Psoas muscle (tissue), 8 donors: ENCODE data around the gene VPS37B. TPM values are rescaled to one million over a fixed set of nuclear protein-coding genes. Genes with fewer than 3 reads are reported as not detected.

Source experiments
- ATAC-seq, 4 donors: fragments of 200-7000 bp; cut with Tn5 transposase; one replicate each; pipeline ENCODE4 v1.9.1; 2020; ENCODE audit warnings: moderate library complexity in 3 of 4, mild to moderate bottlenecking in 2 of 4
- DNase-seq, 2 donors: peaks; one replicate each; pipeline ENCODE4 v3.0.0-alpha.2; 2020
- H3K27ac ChIP-seq: fragments of 200-600 bp; one replicate; pipeline ENCODE4 v1.8.0; 2022
- H3K27me3 ChIP-seq, 3 donors: fragments of 200-600 bp in 1 of 3; one replicate each; pipeline versions ENCODE4 v1.6.1 to v1.8.0; 2013 to 2022; ENCODE audit warnings: low read length in 2 of 3, mild to moderate bottlenecking in 2 of 3, moderate library complexity in 1 of 3; ENCODE audit not compliant: insufficient read depth in 3 of 3
- H3K36me3 ChIP-seq, 2 donors: fragments of 200-600 bp in 1 of 2; one replicate each; pipeline versions ENCODE4 v1.6.1 to v1.8.0; 2013 to 2022; ENCODE audit warnings: low read depth in 1 of 2, mild to moderate bottlenecking in 1 of 2, moderate library complexity in 1 of 2; ENCODE audit not compliant: insufficient read depth in 1 of 2
- H3K4me1 ChIP-seq: fragments of 200-600 bp; one replicate; pipeline ENCODE4 v1.8.0; 2022
- H3K4me3 ChIP-seq: fragments of 200-600 bp; one replicate; pipeline ENCODE4 v1.8.0; 2022; ENCODE audit warnings: mild to moderate bottlenecking
- H3K9me3 ChIP-seq: fragments of 200-600 bp; one replicate; pipeline ENCODE4 v1.8.0; 2022
- CTCF ChIP-seq: fragments of 200-600 bp; IDR thresholded peaks from one replicate; pipeline ENCODE4 v1.8.0; 2022; ENCODE audit warnings: antibody characterized with exemption
- WGBS, 3 donors: extraction: QIAGEN DNeasy Blood & Tissue Kit; methylation state at CpG; one replicate each; pipeline versions ENCODE4 v1.1.6 to v1.1.7; 2013; 5-methylcytosine and 5-hydroxymethylcytosine counted together
- intact Hi-C, 2 donors: fragments of 100-400 bp; cut with DNase I; formaldehyde crosslinking; loops; one replicate each; pipeline versions ENCODE4 v1.11.0 to v1.14.2; 2022
- polyA plus RNA-seq, 3 donors: library from polyadenylated mRNA; stranded (reverse); fragments of 200-250 nt; gene quantifications; one replicate each; pipeline ENCODE4 v1.2.3, GENCODE V29; 2013
- total RNA-seq, 4 donors: library from RNA; stranded (reverse); fragmentation: NEBNext Ultra II Directional in 2 of 4; extraction: Animal tissue kit (Norgen Biotek cat#: 25700) in 2 of 4; gene quantifications; one replicate each; pipeline versions ENCODE4 v1.2.1 to v1.2.4, GENCODE V29; 2021 to 2023
- donor health status: healthy with polysubstance abuse.
- donor health status: DM: no; HTN: no; CAD: no; lungs with moderate emphysema.
- donor health status: Bipolar disorder and iron deficiency.
- donor health status: healthy.
- donor health status: DM: yes; HTN: yes; CAD: no.
- donor health status: DM: no; HTN: no; CAD: no.
- donor health status: DM: no; HTN: no; CAD: no.
- donor health status: DM: yes; HTN: yes; CAD: no.

VPS37B gene
- total and polyA plus RNA-seq, 7 donors: 3.2 to 11.1 (median 8.9) TPM

GRCh38 chr12:122854554-122854953 lies 41.4 kb downstream of the VPS37B start:
- H3K27ac ChIP-seq: no peak overlapping the region
- no peak overlapping the region for H3K4me3 ChIP-seq
- DNase-seq (peak in 1 of 2 donors; percentile 46), ATAC-seq (no peak)
- intact Hi-C loops: no loop called here
- WGBS, 3 donors: 94 to 96% (median 94%) methylated on average over 17 of the region's 17 CpGs
- no peak for TF ChIP-seq CTCF
- no peaks in the 10 kb centered on the region for H3K9me3 ChIP-seq
- H3K27me3 ChIP-seq: no peaks in the 10 kb centered on the region
- no peaks in the 10 kb centered on the region for H3K36me3 ChIP-seq
- no peaks in the 10 kb centered on the region for H3K4me1 ChIP-seq

- Histone ChIP-seq H3K36me3 (no peaks in the 10 kb centered on the region), H3K27me3 (no peaks in the 10 kb centered on the region), H3K27ac (no peak overlapping the region), H3K4me1 (no peaks in the 10 kb centered on the region), H3K9me3 (no peaks in the 10 kb centered on the region), H3K4me3 (no peak overlapping the region)
- TF ChIP-seq CTCF: no peak
- DNase-seq: peak in 1 of 2 donors; percentile 43
- 82 to 83% (median 83%) methylated on average over 17 of the region's 17 CpGs for WGBS, 3 donors
- ATAC-seq: no peak
- intact Hi-C loops: no loop called here
Measured at GRCh38 chr12:122853582-122854245, 42.2 kb downstream of the VPS37B start.

- TF ChIP-seq CTCF: no peak
- ATAC-seq: peak in 2 of 4 donors; percentile 4 to 7
- Histone ChIP-seq H3K27ac (no peak overlapping the region), H3K27me3 (no peaks in the 10 kb centered on the region), H3K36me3 (no peaks in the 10 kb centered on the region), H3K9me3 (no peaks in the 10 kb centered on the region), H3K4me1 (no peaks in the 10 kb centered on the region), H3K4me3 (no peak overlapping the region)
- 37 to 49% (median 44%) methylated on average over 17 to 18 of the region's 18 CpGs for WGBS, 3 donors
- intact Hi-C loops: no loop called here
- peak in 1 of 2 donors; percentile 40 for DNase-seq
Measured at GRCh38 chr12:122852336-122853275, 43.3 kb downstream of the VPS37B start.

GRCh38 chr12:122851820-122852219 lies 44.1 kb downstream of the VPS37B start:
- Histone ChIP-seq H3K36me3 (no peaks in the 10 kb centered on the region), H3K4me1 (no peaks in the 10 kb centered on the region), H3K9me3 (no peaks in the 10 kb centered on the region), H3K4me3 (no peak overlapping the region), H3K27me3 (no peaks in the 10 kb centered on the region), H3K27ac (peak overlapping the region; percentile 50)
- ATAC-seq: peak; percentile 7 to 65 (median 35)
- intact Hi-C loops: no loop called here
- DNase-seq: peak in 1 of 2 donors; percentile 59
- 58 to 65% (median 61%) methylated on average over 5 of the region's 5 CpGs for WGBS, 3 donors
- no peak for TF ChIP-seq CTCF
